Tibial artery (tissue), 4 donors: ENCODE data around the gene RHBDD1.

Experiments
- DNase-seq, 2 donors: peaks; one replicate each; pipeline ENCODE4 v3.0.0-alpha.2; 2019
- H3K27ac ChIP-seq, 2 donors: fragments of 200-600 bp; sonication (generic) in 1 of 2; 1 replicate in 1 of 2; 2 replicates in 1 of 2; pipeline ENCODE4 v1.5.1; 2018 to 2019; ENCODE audit warnings: mild to moderate bottlenecking in 1 of 2
- H3K27me3 ChIP-seq, 2 donors: fragments of 200-600 bp; sonication (generic) in 1 of 2; one replicate each; pipeline versions ENCODE4 v1.5.1 to v1.6.0; 2016 to 2019
- H3K36me3 ChIP-seq, 3 donors: fragments of 200-600 bp; sonication (generic) in 2 of 3; one replicate each; pipeline ENCODE4 v1.5.1; 2016 to 2019; ENCODE audit warnings: mild to moderate bottlenecking in 2 of 3
- H3K4me1 ChIP-seq, 4 donors: fragments of 200-600 bp; sonication (generic) in 2 of 4; 1 replicate in 3 of 4; 2 replicates in 1 of 4; pipeline ENCODE4 v1.5.1; 2016 to 2019
- H3K4me3 ChIP-seq, 2 donors: fragments of 200-600 bp; sonication (generic) in 1 of 2; 1 replicate in 1 of 2; 2 replicates in 1 of 2; pipeline ENCODE4 v1.5.1; 2018 to 2019; ENCODE audit warnings: mild to moderate bottlenecking in 2 of 2
- H3K9me3 ChIP-seq, 3 donors: fragments of 200-600 bp; sonication (generic) in 1 of 3; one replicate each; pipeline ENCODE4 v1.5.1; 2016 to 2019
- CTCF ChIP-seq, 2 experiments: fragments of 200-600 bp in 1 of 2; fragments of 450-650 bp in 1 of 2; IDR thresholded peaks; one replicate each; pipeline ENCODE4 v1.5.1; 2017 to 2019; ENCODE audit warnings: antibody characterized with exemption in 2 of 2, mild to moderate bottlenecking in 1 of 2, moderate library complexity in 1 of 2
- intact Hi-C: fragments of 100-400 bp; cut with DNase I; formaldehyde crosslinking; loops from one replicate; pipeline ENCODE4 v1.15.0; 2023; ENCODE audit warnings: low total_unique reads

The RHBDD1 gene

GRCh38 chr2:226849349-226849748 is 13.5 kb downstream of the RHBDD1 start:
- no peak for DNase-seq
- H3K27ac ChIP-seq = no peak overlapping the region
- no peak overlapping the region for H3K4me3 ChIP-seq
- H3K9me3 ChIP-seq = no peaks in the 10 kb centered on the region
- no peak for TF ChIP-seq CTCF (IDR thresholded peaks at IDR 0.05)
- H3K36me3 ChIP-seq = no peaks in the 10 kb centered on the region
- intact Hi-C loops = no loop called here
- H3K4me1 ChIP-seq = no peaks in the 10 kb centered on the region
- H3K27me3 ChIP-seq = no peaks in the 10 kb centered on the region

GRCh38 chr2:226850024-226850423 is 14.2 kb downstream of the RHBDD1 start:
- Histone ChIP-seq H3K9me3 (no peaks in the 10 kb centered on the region), H3K27ac (no peak overlapping the region), H3K36me3 (no peaks in the 10 kb centered on the region), H3K4me3 (no peak overlapping the region), H3K27me3 (no peaks in the 10 kb centered on the region), H3K4me1 (no peaks in the 10 kb centered on the region)
- intact Hi-C loops = no loop called here
- TF ChIP-seq CTCF (IDR thresholded peaks at IDR 0.05) = no peak
- no peak for DNase-seq

DNA sequence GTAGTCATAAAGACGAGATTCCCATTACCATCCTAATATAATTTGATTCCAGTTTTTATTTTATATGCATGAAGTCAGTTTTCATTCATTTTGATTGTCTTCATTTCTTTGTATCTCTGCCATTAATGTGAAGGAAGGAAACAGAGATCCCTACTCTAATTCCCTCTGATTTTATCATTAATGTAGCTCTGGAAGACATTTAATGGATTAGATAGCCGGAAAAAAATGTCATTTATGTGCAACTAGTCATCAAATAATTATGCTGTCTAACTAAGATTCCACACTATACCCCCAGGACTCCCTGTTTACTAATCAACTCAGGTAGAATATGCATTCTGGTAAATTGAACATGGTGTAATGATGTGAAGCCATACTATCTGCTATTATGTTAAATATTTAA is 19.9 kb downstream of the RHBDD1 start:
- Histone ChIP-seq H3K36me3 (no peaks in the 10 kb centered on the region), H3K9me3 (no peaks in the 10 kb centered on the region), H3K4me1 (no peaks in the 10 kb centered on the region), H3K4me3 (no peak overlapping the region), H3K27me3 (no peaks in the 10 kb centered on the region), H3K27ac (no peak overlapping the region)
- intact Hi-C loops = no loop called here
- no peak for TF ChIP-seq CTCF (IDR thresholded peaks at IDR 0.05)
- DNase-seq = no peak

DNA sequence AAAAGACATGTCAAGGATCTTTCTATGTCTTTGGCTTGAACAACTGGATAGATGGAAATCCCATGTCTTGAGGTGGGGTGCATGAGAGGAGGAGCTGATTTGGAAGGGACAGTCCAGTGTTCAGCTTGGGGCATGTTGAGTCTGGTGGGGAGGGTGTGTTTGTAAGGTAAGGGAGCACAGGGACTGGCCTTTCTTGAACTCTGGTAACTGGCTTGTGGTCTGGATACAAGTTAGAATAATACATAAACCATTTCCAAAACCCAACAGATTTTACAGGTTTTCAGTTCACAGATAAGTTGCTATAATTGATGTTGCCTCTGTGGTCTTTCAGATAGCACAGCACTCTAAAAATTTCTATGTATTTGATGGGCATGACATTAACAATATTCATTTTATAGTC is 24.2 kb downstream of the RHBDD1 start:
- TF ChIP-seq CTCF (IDR thresholded peaks at IDR 0.05) = no peak
- no peak overlapping the region for H3K27ac ChIP-seq
- DNase-seq = no peak
- H3K27me3 ChIP-seq = no peaks in the 10 kb centered on the region
- no peaks in the 10 kb centered on the region for H3K9me3 ChIP-seq
- intact Hi-C loops = no loop called here
- H3K36me3 ChIP-seq = peaks cover 6 to 8% (median 7%) of the 10 kb centered on the region in 3 donors
- no peak overlapping the region for H3K4me3 ChIP-seq
- H3K4me1 ChIP-seq = no peaks in the 10 kb centered on the region

DNA sequence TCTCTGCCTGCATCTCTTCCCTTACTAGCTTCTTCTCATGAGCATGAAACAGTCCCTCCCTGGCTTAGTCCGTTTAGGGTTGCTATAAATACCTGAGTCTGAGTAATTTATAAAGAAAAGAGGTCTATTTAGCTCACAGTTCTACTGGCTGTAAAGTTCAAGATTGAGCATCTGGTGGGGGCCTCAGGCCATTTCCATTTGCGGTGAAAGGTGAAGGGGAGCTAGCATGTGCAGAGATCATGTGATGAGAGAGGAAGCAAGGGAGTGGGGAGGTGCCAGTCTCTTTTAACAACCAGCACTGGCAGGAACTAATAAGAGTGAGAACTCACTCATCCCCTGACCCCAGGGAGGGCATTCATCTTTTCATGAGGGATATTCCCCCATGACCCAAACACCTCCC is 26.8 kb downstream of the RHBDD1 start:
- Histone ChIP-seq H3K4me1 (no peaks in the 10 kb centered on the region), H3K9me3 (no peaks in the 10 kb centered on the region), H3K4me3 (no peak overlapping the region), H3K36me3 (peaks cover 13 to 24% (median 19%) of the 10 kb centered on the region in 3 donors), H3K27ac (no peak overlapping the region), H3K27me3 (no peaks in the 10 kb centered on the region)
- no peak for DNase-seq
- intact Hi-C loops = no loop called here
- TF ChIP-seq CTCF (IDR thresholded peaks at IDR 0.05) = no peak

GRCh38 chr2:226865273-226865672 is 29.4 kb downstream of the RHBDD1 start:
- no peak for DNase-seq
- TF ChIP-seq CTCF (IDR thresholded peaks at IDR 0.05) = no peak
- H3K27ac ChIP-seq = no peak overlapping the region
- H3K9me3 ChIP-seq = no peaks in the 10 kb centered on the region
- no peak overlapping the region for H3K4me3 ChIP-seq
- peaks cover 13 to 30% (median 22%) of the 10 kb centered on the region in 3 donors for H3K36me3 ChIP-seq
- H3K4me1 ChIP-seq = no peaks in the 10 kb centered on the region
- intact Hi-C loops = no loop called here
- no peaks in the 10 kb centered on the region for H3K27me3 ChIP-seq
